Spleen (tissue), 7 donors: Measurements from ENCODE around the gene ABHD2.

ENCODE experiments used
- POLR2AphosphoS5 ChIP-seq, 3 donors: sonication (generic); formaldehyde crosslinking; IDR thresholded peaks; one replicate each; pipeline ENCODE4 v1.5.1; 2017; ENCODE audit warnings: antibody characterized with exemption in 3 of 3
- TF ChIP-seq, protein P1 (sequence below), 11 experiments: fragments of 200-600 bp in 7 of 11; fragments of 450-650 bp in 4 of 11; sonication (generic) in 4 of 11; IDR thresholded peaks in 8 of 11; conservative IDR thresholded peaks in 3 of 11; 1 replicate in 7 of 11; 2 replicates in 4 of 11; pipeline versions ENCODE4 v1.4.0 to v1.8.0; 2016 to 2021; ENCODE audit warnings: antibody characterized with exemption in 11 of 11, inconsistent platforms in 4 of 11, mild to moderate bottlenecking in 1 of 11
- donor health status: DM: no; HTN: no; CAD: no; lungs with moderate emphysema.
- donor health status: DM: no; HTN: no; CAD: no.
- donor health status: DM: no; HTN: no; CAD: no.

GRCh38 chr15:89226359-89227221, 138.3 kb downstream of the ABHD2 start:
- no peak for TF ChIP-seq POLR2AphosphoS5 (IDR thresholded peaks at IDR 0.05)
- TF ChIP-seq, protein P1, sequence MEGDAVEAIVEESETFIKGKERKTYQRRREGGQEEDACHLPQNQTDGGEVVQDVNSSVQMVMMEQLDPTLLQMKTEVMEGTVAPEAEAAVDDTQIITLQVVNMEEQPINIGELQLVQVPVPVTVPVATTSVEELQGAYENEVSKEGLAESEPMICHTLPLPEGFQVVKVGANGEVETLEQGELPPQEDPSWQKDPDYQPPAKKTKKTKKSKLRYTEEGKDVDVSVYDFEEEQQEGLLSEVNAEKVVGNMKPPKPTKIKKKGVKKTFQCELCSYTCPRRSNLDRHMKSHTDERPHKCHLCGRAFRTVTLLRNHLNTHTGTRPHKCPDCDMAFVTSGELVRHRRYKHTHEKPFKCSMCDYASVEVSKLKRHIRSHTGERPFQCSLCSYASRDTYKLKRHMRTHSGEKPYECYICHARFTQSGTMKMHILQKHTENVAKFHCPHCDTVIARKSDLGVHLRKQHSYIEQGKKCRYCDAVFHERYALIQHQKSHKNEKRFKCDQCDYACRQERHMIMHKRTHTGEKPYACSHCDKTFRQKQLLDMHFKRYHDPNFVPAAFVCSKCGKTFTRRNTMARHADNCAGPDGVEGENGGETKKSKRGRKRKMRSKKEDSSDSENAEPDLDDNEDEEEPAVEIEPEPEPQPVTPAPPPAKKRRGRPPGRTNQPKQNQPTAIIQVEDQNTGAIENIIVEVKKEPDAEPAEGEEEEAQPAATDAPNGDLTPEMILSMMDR (IDR thresholded peaks at IDR 0.05 in 8 of 11, conservative IDR thresholded peaks at IDR 0.05 in 3 of 11), result no peak
